GM12878 (cell line): Measurements from ENCODE around the gene NME7. TPM values are rescaled to one million over a fixed set of nuclear protein-coding genes. Genes with fewer than 3 reads are reported as not detected.

Experiments
- ATAC-seq: fragments of 200-7000 bp; cut with Tn5 transposase; 3 replicates; pipeline ENCODE4 v1.9.1; 2020; ENCODE audit warnings: mild to moderate bottlenecking, moderate library complexity
- BruUV-seq: library from RNA; stranded (reverse); fragments of 400-500 nt; replicated peaks from 2 replicates; lab custom pipeline; 2021; lab: Mats Ljungman, UMichigan
- CTCF ChIA-PET: fragments of 300-600 bp; sonication (Branson Sonifier 250); formaldehyde crosslinking; extraction: SDS; loops from one replicate; lab custom pipeline; 2021; ENCODE audit warnings: inconsistent platforms; lab: Yijun Ruan, JAX
- POLR2A ChIA-PET: fragments of 350-600 bp; formaldehyde crosslinking; extraction: SDS; loops from one replicate; lab custom pipeline; 2021; ENCODE audit warnings: inconsistent platforms; lab: Charles Lee
- RAD21 ChIA-PET: fragments of 300-600 bp; sonication (Branson Sonifier 250); formaldehyde crosslinking; loops from one replicate; lab custom pipeline; 2023; ENCODE audit warnings: antibody characterized with exemption; ENCODE audit not compliant: unreplicated experiment; lab: Charles Lee
- SMC1A ChIA-PET: fragments of 300-600 bp; sonication (Branson Sonifier 250); formaldehyde crosslinking; loops from one replicate; lab custom pipeline; 2023; ENCODE audit not compliant: unreplicated experiment, uncharacterized antibody; lab: Charles Lee
- DNase-seq: peaks from one replicate; pipeline ENCODE4 v3.0.0-alpha.2; 2011; ENCODE audit warnings: low read depth, low spot score
- FAIRE-seq: peaks from 3 replicates; lab custom pipeline; 2011; peaks lifted over from hg19 to GRCh38; lab: Jason Lieb, UNC
- H2AFZ ChIP-seq: 2 replicates; pipeline ENCODE4 v1.6.0; 2011; ENCODE audit warnings: low read depth, low read length, control low read depth; ENCODE audit not compliant: control insufficient read depth
- H3K27ac ChIP-seq: 2 replicates; pipeline ENCODE4 v1.5.1; 2011; ENCODE audit warnings: control low read depth; ENCODE audit not compliant: control insufficient read depth, insufficient read depth
- H3K27me3 ChIP-seq, 2 experiments: replicated peaks in 1 of 2; 2 replicates each; pipeline versions ENCODE4 v1.6.0 to v1.6.1; 2011; ENCODE audit warnings: low read length in 1 of 2; ENCODE audit not compliant: control insufficient read depth in 2 of 2, insufficient read depth in 2 of 2
- H3K36me3 ChIP-seq, 2 experiments: 2 replicates each; pipeline ENCODE4 v1.5.1; 2011; ENCODE audit warnings: low read length in 1 of 2; ENCODE audit not compliant: control insufficient read depth in 2 of 2, insufficient read depth in 2 of 2
- H3K4me1 ChIP-seq: 2 replicates; pipeline ENCODE4 v1.6.1; 2011; ENCODE audit warnings: mild to moderate bottlenecking, low read length, moderate library complexity, mixed read lengths; ENCODE audit not compliant: control insufficient read depth, insufficient read depth
- H3K4me2 ChIP-seq: 2 replicates; pipeline ENCODE4 v1.6.0; 2011; ENCODE audit warnings: control low read depth; ENCODE audit not compliant: control insufficient read depth, insufficient read depth
- H3K4me3 ChIP-seq: fragments of 200-600 bp; sonication (generic); 2 replicates; pipeline ENCODE4 v1.5.1; 2016
- H3K79me2 ChIP-seq: 2 replicates; pipeline ENCODE4 v1.6.0; 2011; ENCODE audit warnings: low read length; ENCODE audit not compliant: control insufficient read depth, insufficient read depth
- H3K9ac ChIP-seq: 2 replicates; pipeline ENCODE4 v1.8.0; 2011; ENCODE audit warnings: low read length, control low read depth, mixed read lengths; ENCODE audit not compliant: control insufficient read depth, insufficient read depth
- H3K9me3 ChIP-seq: replicated peaks from 3 replicates; pipeline ENCODE4 v1.5.1; 2011; ENCODE audit warnings: mild to moderate bottlenecking, low read length; ENCODE audit not compliant: control insufficient read depth, insufficient read depth
- H4K20me1 ChIP-seq: 2 replicates; pipeline ENCODE4 v1.6.0; 2011; ENCODE audit not compliant: control insufficient read depth, insufficient read depth
- CREM ChIP-seq: IDR thresholded peaks from 2 replicates; pipeline ENCODE4 v1.6.1; 2014; ENCODE audit warnings: antibody characterized with exemption, low read depth
- E2F4 ChIP-seq: IDR thresholded peaks from 2 replicates; pipeline ENCODE4 v1.6.1; 2012; ENCODE audit warnings: low read depth, low read length, improper control_type of control experiment
- EED ChIP-seq: sonication (generic); IDR thresholded peaks from 2 replicates; pipeline ENCODE4 v1.6.1; 2016; ENCODE audit warnings: antibody characterized with exemption, low read depth
- EP300 ChIP-seq, 2 experiments: fragments of 150-350 bp in 1 of 2; IDR thresholded peaks; 2 replicates each; pipeline ENCODE4 v1.6.1; 2011 to 2012; ENCODE audit warnings: low read depth in 2 of 2, low read length in 2 of 2, borderline replicate concordance in 1 of 2, improper control_type of control experiment in 1 of 2, inconsistent platforms in 1 of 2; ENCODE audit not compliant: control insufficient read depth in 1 of 2
- GATAD2B ChIP-seq: fragments of 450-650 bp; conservative IDR thresholded peaks from 2 replicates; pipeline ENCODE4 v1.6.1; 2017; ENCODE audit warnings: low read depth, mild to moderate bottlenecking, moderate library complexity
- HDGF ChIP-seq: fragments of 450-650 bp; IDR thresholded peaks from 2 replicates; pipeline ENCODE4 v1.6.1; 2016; ENCODE audit warnings: antibody characterized with exemption
- IRF5 ChIP-seq: fragments of 450-650 bp; IDR thresholded peaks from 2 replicates; pipeline ENCODE4 v1.6.1; 2017; ENCODE audit warnings: borderline replicate concordance
- PAX5 ChIP-seq: IDR thresholded peaks from 2 replicates; pipeline ENCODE4 v1.6.1; 2011; ENCODE audit warnings: low read depth, low read length, borderline replicate concordance
- TCF3 ChIP-seq: IDR thresholded peaks from 2 replicates; pipeline ENCODE4 v1.6.1; 2012; ENCODE audit warnings: low read depth, mild to moderate bottlenecking, low read length, borderline replicate concordance; ENCODE audit not compliant: insufficient read depth
- ZNF217 ChIP-seq: fragments of 450-650 bp; IDR thresholded peaks from 2 replicates; pipeline ENCODE4 v1.6.1; 2017; ENCODE audit warnings: antibody characterized with exemption, mild to moderate bottlenecking
- ZNF592 ChIP-seq: fragments of 450-650 bp; IDR thresholded peaks from 2 replicates; pipeline ENCODE4 v1.6.1; 2017; ENCODE audit warnings: mild to moderate bottlenecking, moderate library complexity
- WGBS: methylation state at CpG from one replicate; pipeline ENCODE4 v1.1.6; 2016; ENCODE audit warnings: low lambda C conversion rate; ENCODE audit not compliant: insufficient replicate concordance, insufficient coverage; ENCODE audit errors: missing lambda C conversion rate; 5-methylcytosine and 5-hydroxymethylcytosine counted together
- in situ Hi-C: fragments of 300-500 bp; cut with MboI; formaldehyde crosslinking; loops from 9 replicates; pipeline ENCODE4 v1.14.3; 2018; ENCODE audit warnings: mixed read lengths
- intact Hi-C: fragments of 100-400 bp; cut with micrococcal nuclease; formaldehyde crosslinking; loops from one replicate; pipeline ENCODE4 v1.14.2; 2022; ENCODE audit not compliant: unreplicated experiment
- polyA plus RNA-seq, 11 experiments: library from polyadenylated mRNA; depleted of rRNA in 4 of 11; unstranded in 6 of 11; stranded (reverse) in 5 of 11; fragments of >200 nt; fragmentation: Nextera tagmentation in 4 of 11; fragmentation: Illumina TruSeq in 1 of 11; extraction: Ambion mirVana in 4 of 11; extraction: Trizol in 1 of 11; gene quantifications; 1 replicate in 1 of 11; 2 replicates in 10 of 11; pipeline versions ENCODE4 v1.2.1 to v1.2.3, GENCODE V29; 2011 to 2016; ENCODE audit warnings: inconsistent platforms in 2 of 11, missing spikeins in 2 of 11, low read depth in 1 of 11
- total RNA-seq, 4 experiments: library from RNA; depleted of rRNA in 3 of 4; stranded (reverse); fragments of >200 nt in 3 of 4; fragmentation: Illumina TruSeq in 1 of 4; extraction: Trizol in 1 of 4; gene quantifications; 2 replicates each; pipeline versions ENCODE4 v1.2.1 to v1.2.3, GENCODE V29; 2013 to 2021

NME7 gene
- total and polyA plus RNA-seq, 10 of the 15 experiments (the other 5 are each of a cell fraction or from before 2014, with no cell fraction given) = 1.5 to 15.6 (median 7.2) TPM

- Histone ChIP-seq H3K4me1 (no peaks in the 10 kb centered on the region), H3K27ac (no peak overlapping the region)
- TF ChIP-seq PAX5 = no peak
- TF ChIP-seq TCF3 = no peak
- TF ChIP-seq, all 136 proteins: peak for 0
- ChIA-PET CTCF (interaction anchor here (1.2 kb wide), 1 partner anchor 43 kb away, joined by 5 read pairs; no protein-coding TSS in a partner anchor), SMC1A (interaction anchor here (1.3 kb wide), 1 partner anchor 9 kb away, joined by 4 read pairs; no protein-coding TSS in a partner anchor), RAD21 (interaction anchor here (1.1 to 1.4 kb wide), 2 partner anchors 10 to 22 kb away, joined by 3 read pairs; no protein-coding TSS in a partner anchor), POLR2A (no interaction called here)
- Histone ChIP-seq H3K4me3 (no peak overlapping the region), H2AFZ (no peak overlapping the region), H3K27me3 (no peaks in the 10 kb centered on the region), H3K9me3 (no peaks in the 10 kb centered on the region), H3K79me2 (no peaks in the 10 kb centered on the region), H4K20me1 (no peaks in the 10 kb centered on the region), H3K9ac (no peak overlapping the region), H3K36me3 (no peaks in the 10 kb centered on the region; a peak in 1 of 4 replicates), H3K4me2 (no peak overlapping the region)
- in situ Hi-C loops = no loop called here
- intact Hi-C loops = no loop called here
- 84% methylated on average over 5 of the region's 5 CpGs for WGBS
- no peak for DNase-seq
- no TSS peak for BruUV-seq
- no peak for ATAC-seq
- peak; percentile 41 for FAIRE-seq
Observed at GRCh38 chr1:169305356-169305755, 62.2 kb downstream of the NME7 start.

- Histone ChIP-seq H4K20me1 (no peaks in the 10 kb centered on the region), H3K9ac (no peak overlapping the region), H2AFZ (no peak overlapping the region), H3K36me3 (no peaks in the 10 kb centered on the region), H3K4me1 (no peaks in the 10 kb centered on the region), H3K79me2 (no peaks in the 10 kb centered on the region), H3K9me3 (no peaks in the 10 kb centered on the region), H3K27ac (no peak overlapping the region), H3K4me3 (no peak overlapping the region), H3K4me2 (no peak overlapping the region), H3K27me3 (no peaks in the 10 kb centered on the region)
- RAD21 ChIA-PET = no interaction called here
- no peak for DNase-seq
- intact Hi-C loops = no loop called here
- BruUV-seq = no TSS peak
- ATAC-seq = no peak
- POLR2A ChIA-PET = no interaction called here
- SMC1A ChIA-PET = interaction anchor here (1.3 kb wide), 1 partner anchor 9 kb away, joined by 3 read pairs; no protein-coding TSS in a partner anchor
- CTCF ChIA-PET = no interaction called here
- in situ Hi-C loops = no loop called here
- 65% methylated on average over 3 of the region's 3 CpGs for WGBS
- FAIRE-seq = no peak
- TF ChIP-seq ZNF592 = no peak
- no peak for TF ChIP-seq IRF5
- no peak for TF ChIP-seq GATAD2B
- no peak for TF ChIP-seq ZNF217
- TF ChIP-seq HDGF = no peak
- TF ChIP-seq E2F4 = no peak
- TF ChIP-seq EED = no peak
- TF ChIP-seq EP300 (IDR thresholded peaks at IDR 0.05; ENCODE audit: borderline replicate concordance in 1 of 2, control insufficient read depth in 1 of 2, low read depth in 2 of 2, low read length in 2 of 2) = no peak
- TF ChIP-seq CREM = no peak
Observed at GRCh38 chr1:169300854-169301253, 66.7 kb downstream of the NME7 start.
